HG02798 (cell line): ENCODE results near the gene EVX2.

Experiments
- ATAC-seq: cut with Tn5 transposase; IDR thresholded peaks from one replicate; pipeline ENCODE4 v1.9.1; 2021; ENCODE audit warnings: mild to moderate bottlenecking; ENCODE audit not compliant: unreplicated experiment, poor library complexity

The EVX2 gene

GRCh38 chr2:176085120-176085788, 1.5 kb upstream of the EVX2 start:
- no peak for ATAC-seq

- no peak for ATAC-seq
Observed at GRCh38 chr2:176084611-176085119, 903 bp upstream of the EVX2 start.

GRCh38 chr2:176082824-176083751, 674 bp downstream of the EVX2 start:
- ATAC-seq: no peak

- no peak for ATAC-seq
Observed at GRCh38 chr2:176082525-176082823, 1.3 kb downstream of the EVX2 start.

- no peak for ATAC-seq
Observed at GRCh38 chr2:176081837-176082524, 1.8 kb downstream of the EVX2 start.

GRCh38 chr2:176081376-176081836, 2.4 kb downstream of the EVX2 start:
- no peak for ATAC-seq

- no peak for ATAC-seq
Observed at GRCh38 chr2:176080540-176081375, 3.0 kb downstream of the EVX2 start.

GRCh38 chr2:176079831-176080539, 3.8 kb downstream of the EVX2 start:
- no peak for ATAC-seq

GRCh38 chr2:176079285-176079830, 4.4 kb downstream of the EVX2 start:
- ATAC-seq: no peak

- ATAC-seq: no peak
Observed at GRCh38 chr2:176078541-176079284, 5.0 kb downstream of the EVX2 start.

GRCh38 chr2:176076796-176077195, 7.0 kb downstream of the EVX2 start:
- no peak for ATAC-seq

- no peak for ATAC-seq
Observed at GRCh38 chr2:176076063-176076462, 7.7 kb downstream of the EVX2 start.

GRCh38 chr2:176075481-176075880, 8.3 kb downstream of the EVX2 start:
- ATAC-seq: no peak

GRCh38 chr2:176074919-176075425, 8.8 kb downstream of the EVX2 start:
- no peak for ATAC-seq

- ATAC-seq: no peak
Observed at GRCh38 chr2:176072951-176073904, 10.5 kb downstream of the EVX2 start.

- ATAC-seq: no peak
Observed at GRCh38 chr2:176072292-176072669, 11.5 kb downstream of the EVX2 start.
